ENCODE results near the gene CTTNBP2NL. TPM values are rescaled to one million over a fixed set of nuclear protein-coding genes. Genes with fewer than 3 reads are reported as not detected.
"Not testable (repeated sequence)": the region's sequence is repeated elsewhere in the genome, so short reads cannot be mapped to it uniquely, and the experiment has no call there.

CTTNBP2NL gene
- total RNA-seq, 1 donor from 2014 or later, result 25.2 TPM

GRCh38 chr1:112386731-112387346, 9.2 kb upstream of the CTTNBP2NL start:
- no peak for DNase-seq (ENCODE audit: low read depth, low spot score)

GRCh38 chr1:112387807-112388206, 8.2 kb upstream of the CTTNBP2NL start:
- no peak for DNase-seq (ENCODE audit: low read depth, low spot score)

GRCh38 chr1:112388436-112388835, 7.6 kb upstream of the CTTNBP2NL start:
- peak; percentile 78 for DNase-seq (ENCODE audit: low read depth, low spot score)

GRCh38 chr1:112389689-112390088, 6.3 kb upstream of the CTTNBP2NL start:
- DNase-seq (ENCODE audit: low read depth, low spot score), result no peak

- DNase-seq (ENCODE audit: low read depth, low spot score), result not testable (repeated sequence)
Observed at GRCh38 chr1:112390335-112390734, 5.7 kb upstream of the CTTNBP2NL start.

- peak; percentile 70 for DNase-seq (ENCODE audit: low read depth, low spot score)
Observed at GRCh38 chr1:112390775-112391602, 5.0 kb upstream of the CTTNBP2NL start.

GRCh38 chr1:112391603-112391940, 4.4 kb upstream of the CTTNBP2NL start:
- no peak for DNase-seq (ENCODE audit: low read depth, low spot score)

- no peak for DNase-seq (ENCODE audit: low read depth, low spot score)
Observed at GRCh38 chr1:112393631-112393974, 2.4 kb upstream of the CTTNBP2NL start.

- no peak for DNase-seq (ENCODE audit: low read depth, low spot score)
Observed at GRCh38 chr1:112394743-112395062, 1.3 kb upstream of the CTTNBP2NL start.

GRCh38 chr1:112395256-112395820, 676 bp upstream of the CTTNBP2NL start:
- DNase-seq (ENCODE audit: low read depth, low spot score), result no peak

- no peak for DNase-seq (ENCODE audit: low read depth, low spot score)
Observed at GRCh38 chr1:112396653-112397471, 848 bp downstream of the CTTNBP2NL start.

GRCh38 chr1:112397841-112398240, 1.8 kb downstream of the CTTNBP2NL start:
- DNase-seq (ENCODE audit: low read depth, low spot score), result no peak

GRCh38 chr1:112399456-112399855, 3.4 kb downstream of the CTTNBP2NL start:
- DNase-seq (ENCODE audit: low read depth, low spot score), result no peak

GRCh38 chr1:112400706-112401105, 4.7 kb downstream of the CTTNBP2NL start:
- DNase-seq (ENCODE audit: low read depth, low spot score), result not testable (repeated sequence)

GRCh38 chr1:112402682-112403643, 6.9 kb downstream of the CTTNBP2NL start:
- no peak for DNase-seq (ENCODE audit: low read depth, low spot score)

- no peak for DNase-seq (ENCODE audit: low read depth, low spot score)
Observed at GRCh38 chr1:112406771-112407170, 10.8 kb downstream of the CTTNBP2NL start.

- DNase-seq (ENCODE audit: low read depth, low spot score), result no peak
Observed at GRCh38 chr1:112409414-112409813, 13.4 kb downstream of the CTTNBP2NL start.

GRCh38 chr1:112410673-112411072, 14.7 kb downstream of the CTTNBP2NL start:
- no peak for DNase-seq (ENCODE audit: low read depth, low spot score)

- no peak for DNase-seq (ENCODE audit: low read depth, low spot score)
Observed at GRCh38 chr1:112417271-112417670, 21.3 kb downstream of the CTTNBP2NL start.

GRCh38 chr1:112418099-112418892, 22.3 kb downstream of the CTTNBP2NL start:
- no peak for DNase-seq (ENCODE audit: low read depth, low spot score)

All from pulmonary artery endothelial cell (primary cell).